Activated T-cell treated with anti-CD3 and anti-CD28 coated beads, Interleukin-2, amount 50 U/mL, for 24 hours (primary cell): ENCODE measurements around the gene COL28A1.
A peak's percentile ranks its signal among the peaks of the same experiment; 100 is the strongest.
"Not testable (repeated sequence)": the region's sequence is repeated elsewhere in the genome, so short reads cannot be mapped to it uniquely, and the experiment has no call there.

ENCODE experiments used
- DNase-seq: peaks from one replicate; pipeline ENCODE4 v3.0.0-alpha.2; 2020
- H3K27ac Mint-ChIP-seq: 2 replicates; pipeline ENCODE4 v1.8.0; 2020; ENCODE audit warnings: mild to moderate bottlenecking, mixed read lengths
- H3K27me3 Mint-ChIP-seq: 2 replicates; pipeline ENCODE4 v1.8.0; 2020; ENCODE audit warnings: mixed read lengths
- H3K36me3 Mint-ChIP-seq: 2 replicates; pipeline ENCODE4 v1.8.0; 2020; ENCODE audit warnings: low read depth, mixed read lengths
- H3K4me1 Mint-ChIP-seq: 2 replicates; pipeline ENCODE4 v1.8.0; 2020; ENCODE audit warnings: low read depth, mixed read lengths
- H3K4me3 Mint-ChIP-seq: 2 replicates; pipeline ENCODE4 v1.8.0; 2020; ENCODE audit warnings: mild to moderate bottlenecking, moderate library complexity, mixed read lengths
- H3K9me3 Mint-ChIP-seq: 2 replicates; pipeline ENCODE4 v1.8.0; 2020; ENCODE audit warnings: mixed read lengths

The COL28A1 gene

GRCh38 chr7:7417851-7418250 lies 117.8 kb downstream of the COL28A1 start:
- Mint-ChIP-seq H3K4me1 (peaks cover 10% of the 10 kb centered on the region), H3K27me3 (no peaks in the 10 kb centered on the region), H3K27ac (no peak overlapping the region), H3K9me3 (no peaks in the 10 kb centered on the region), H3K4me3 (no peak overlapping the region), H3K36me3 (no peaks in the 10 kb centered on the region)
- no peak for DNase-seq

DNA sequence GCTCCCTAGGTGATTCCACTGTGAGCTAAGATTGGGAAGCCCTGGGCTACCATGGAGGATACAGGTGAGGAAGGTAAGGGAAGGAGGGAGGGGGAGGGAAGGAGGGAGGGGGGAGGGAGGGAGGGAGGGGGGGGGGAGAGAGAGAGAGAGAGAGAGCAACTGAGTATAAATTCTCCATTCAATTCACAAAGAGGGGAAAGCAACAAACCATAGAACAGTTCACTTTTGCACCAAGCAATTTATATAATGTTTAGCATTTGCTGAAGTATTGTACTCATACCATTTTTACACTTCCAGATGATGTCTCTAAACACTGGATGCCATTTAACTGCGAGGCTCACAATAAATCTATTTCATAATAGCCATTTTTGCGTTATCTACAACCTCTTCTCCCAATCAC lies 118.3 kb downstream of the COL28A1 start:
- DNase-seq: no peak
- no peaks in the 10 kb centered on the region for H3K36me3 Mint-ChIP-seq
- H3K4me3 Mint-ChIP-seq: no peak overlapping the region
- peaks cover 10% of the 10 kb centered on the region for H3K4me1 Mint-ChIP-seq
- no peaks in the 10 kb centered on the region for H3K27me3 Mint-ChIP-seq
- no peaks in the 10 kb centered on the region for H3K9me3 Mint-ChIP-seq
- H3K27ac Mint-ChIP-seq: no peak overlapping the region

DNA sequence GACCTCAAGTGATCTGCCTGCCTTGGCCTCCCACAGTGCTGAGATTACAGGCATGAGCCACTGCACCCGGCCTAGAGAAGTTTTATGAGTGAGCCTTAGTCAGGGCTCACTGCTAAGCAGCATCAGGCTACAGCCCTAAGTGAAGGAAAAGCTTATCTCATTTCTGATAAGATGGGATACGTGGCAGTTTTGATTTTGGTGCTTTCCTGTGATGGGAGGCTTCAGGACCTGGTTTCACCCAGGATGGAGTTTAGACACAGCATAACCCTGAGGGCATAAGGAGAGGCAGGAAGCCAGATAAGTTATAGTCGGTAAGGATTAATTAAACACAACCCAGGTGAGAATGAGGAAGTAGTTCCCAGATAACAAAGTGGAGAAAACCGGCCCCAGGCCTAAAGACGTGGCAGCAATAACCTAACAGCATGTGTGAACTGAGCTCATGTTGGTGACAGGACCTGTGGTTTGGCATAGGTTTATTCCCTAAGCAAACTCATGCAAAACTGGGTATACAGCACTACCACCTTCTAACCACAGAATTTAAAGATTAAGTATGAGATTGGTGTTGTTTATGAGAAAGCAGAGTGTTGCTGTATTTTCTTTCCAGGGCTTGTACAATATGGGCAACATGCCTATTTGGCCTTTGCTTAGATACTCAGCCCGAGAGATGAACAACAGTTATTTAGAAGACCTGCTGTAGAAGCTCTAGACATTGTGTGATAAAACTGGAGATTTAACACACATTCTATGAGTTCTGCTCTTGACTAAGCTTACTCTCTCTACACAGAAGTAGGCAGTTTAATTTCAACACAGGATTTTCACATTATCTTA lies 119.4 kb downstream of the COL28A1 start:
- Mint-ChIP-seq H3K4me3 (no peak overlapping the region), H3K4me1 (peaks cover 10% of the 10 kb centered on the region), H3K27me3 (no peaks in the 10 kb centered on the region), H3K27ac (peak overlapping the region; percentile 28), H3K9me3 (no peaks in the 10 kb centered on the region), H3K36me3 (no peaks in the 10 kb centered on the region)
- DNase-seq: no peak

- H3K9me3 Mint-ChIP-seq: no peaks in the 10 kb centered on the region
- no peaks in the 10 kb centered on the region for H3K27me3 Mint-ChIP-seq
- H3K27ac Mint-ChIP-seq: no peak overlapping the region
These were observed 120.7 kb downstream of the COL28A1 start for GRCh38 chr7:7414791-7415603.

GRCh38 chr7:7408001-7408770 lies 127.5 kb downstream of the COL28A1 start:
- no peaks in the 10 kb centered on the region for H3K27me3 Mint-ChIP-seq

More at GRCh38 chr7:7414791-7415603, 120.7 kb downstream of the COL28A1 start:
- Mint-ChIP-seq H3K4me1 (peaks cover 10% of the 10 kb centered on the region), H3K36me3 (no peaks in the 10 kb centered on the region), H3K4me3 (no peak overlapping the region)
- DNase-seq: no peak

GRCh38 chr7:7405461-7405860 lies 130.2 kb downstream of the COL28A1 start:
- H3K9me3 Mint-ChIP-seq: peaks cover 5% of the 10 kb centered on the region
- no peak for DNase-seq
- peaks cover 5% of the 10 kb centered on the region for H3K4me1 Mint-ChIP-seq
- no peak overlapping the region for H3K4me3 Mint-ChIP-seq
- no peak overlapping the region for H3K27ac Mint-ChIP-seq
- H3K27me3 Mint-ChIP-seq: peaks cover 3% of the 10 kb centered on the region
- H3K36me3 Mint-ChIP-seq: no peaks in the 10 kb centered on the region

More at GRCh38 chr7:7408001-7408770, 127.5 kb downstream of the COL28A1 start:
- H3K36me3 Mint-ChIP-seq: no peaks in the 10 kb centered on the region
- H3K27ac Mint-ChIP-seq: no peak overlapping the region
- DNase-seq: no peak
- H3K4me1 Mint-ChIP-seq: peaks cover 5% of the 10 kb centered on the region
- H3K9me3 Mint-ChIP-seq: peaks cover 5% of the 10 kb centered on the region
- no peak overlapping the region for H3K4me3 Mint-ChIP-seq

GRCh38 chr7:7399707-7400106 lies 136.0 kb downstream of the COL28A1 start:
- no peaks in the 10 kb centered on the region for H3K9me3 Mint-ChIP-seq
- no peak for DNase-seq
- peaks cover 3% of the 10 kb centered on the region for H3K27me3 Mint-ChIP-seq
- H3K4me3 Mint-ChIP-seq: no peak overlapping the region
- no peaks in the 10 kb centered on the region for H3K36me3 Mint-ChIP-seq
- H3K27ac Mint-ChIP-seq: no peak overlapping the region
- no peaks in the 10 kb centered on the region for H3K4me1 Mint-ChIP-seq

DNA sequence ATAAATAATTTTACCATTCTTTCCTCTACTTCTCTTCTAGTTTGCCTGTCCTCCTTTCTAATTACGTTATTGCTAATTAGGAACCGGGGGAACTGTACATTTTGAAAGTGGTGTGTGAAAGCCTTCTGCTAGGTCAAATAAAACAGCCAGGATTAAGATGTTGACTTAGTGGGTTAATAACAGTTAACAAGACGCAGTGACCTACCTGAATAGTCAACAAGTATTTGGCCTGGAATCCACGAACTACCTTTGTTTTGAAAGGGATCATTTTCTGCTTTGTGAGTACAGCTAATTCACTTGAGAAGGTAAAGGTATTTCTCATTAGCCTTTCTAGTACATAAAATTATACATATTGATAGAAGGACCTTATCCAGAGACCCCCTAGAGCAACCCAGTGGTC lies 139.9 kb downstream of the COL28A1 start:
- no peak for DNase-seq
- peaks cover 13% of the 10 kb centered on the region for H3K9me3 Mint-ChIP-seq
- peaks cover 12% of the 10 kb centered on the region for H3K27me3 Mint-ChIP-seq
- H3K4me3 Mint-ChIP-seq: no peak overlapping the region
- no peak overlapping the region for H3K27ac Mint-ChIP-seq
- H3K4me1 Mint-ChIP-seq: no peaks in the 10 kb centered on the region
- H3K36me3 Mint-ChIP-seq: no peaks in the 10 kb centered on the region

- DNase-seq, H3K27ac Mint-ChIP-seq: not testable (repeated sequence)
These were observed 147.5 kb downstream of the COL28A1 start for GRCh38 chr7:7388164-7388563.

GRCh38 chr7:7385421-7385820 lies 150.3 kb downstream of the COL28A1 start:
- H3K27ac Mint-ChIP-seq: no peak overlapping the region
- no peak for DNase-seq
- no peaks in the 10 kb centered on the region for H3K9me3 Mint-ChIP-seq
- peaks cover 1% of the 10 kb centered on the region for H3K4me1 Mint-ChIP-seq
- no peaks in the 10 kb centered on the region for H3K27me3 Mint-ChIP-seq
- no peaks in the 10 kb centered on the region for H3K36me3 Mint-ChIP-seq
- no peak overlapping the region for H3K4me3 Mint-ChIP-seq

More at GRCh38 chr7:7388164-7388563, 147.5 kb downstream of the COL28A1 start:
- Mint-ChIP-seq H3K27me3 (peaks cover 12% of the 10 kb centered on the region), H3K9me3 (peaks cover 14% of the 10 kb centered on the region)
- not testable (repeated sequence) for H3K36me3 Mint-ChIP-seq, H3K4me1 Mint-ChIP-seq, H3K4me3 Mint-ChIP-seq

- Mint-ChIP-seq H3K4me1 (peaks cover 1% of the 10 kb centered on the region), H3K27ac (no peak overlapping the region), H3K4me3 (no peak overlapping the region), H3K36me3 (no peaks in the 10 kb centered on the region), H3K27me3 (no peaks in the 10 kb centered on the region), H3K9me3 (no peaks in the 10 kb centered on the region)
- no peak for DNase-seq
These were observed 151.4 kb downstream of the COL28A1 start for GRCh38 chr7:7384228-7384627.

- no peaks in the 10 kb centered on the region for H3K36me3 Mint-ChIP-seq
- H3K27ac Mint-ChIP-seq: no peak overlapping the region
- H3K9me3 Mint-ChIP-seq: no peaks in the 10 kb centered on the region
- DNase-seq: no peak
- H3K4me3 Mint-ChIP-seq: no peak overlapping the region
- no peaks in the 10 kb centered on the region for H3K27me3 Mint-ChIP-seq
- H3K4me1 Mint-ChIP-seq: no peaks in the 10 kb centered on the region
These were observed 160.1 kb downstream of the COL28A1 start for GRCh38 chr7:7375538-7375937.

DNA sequence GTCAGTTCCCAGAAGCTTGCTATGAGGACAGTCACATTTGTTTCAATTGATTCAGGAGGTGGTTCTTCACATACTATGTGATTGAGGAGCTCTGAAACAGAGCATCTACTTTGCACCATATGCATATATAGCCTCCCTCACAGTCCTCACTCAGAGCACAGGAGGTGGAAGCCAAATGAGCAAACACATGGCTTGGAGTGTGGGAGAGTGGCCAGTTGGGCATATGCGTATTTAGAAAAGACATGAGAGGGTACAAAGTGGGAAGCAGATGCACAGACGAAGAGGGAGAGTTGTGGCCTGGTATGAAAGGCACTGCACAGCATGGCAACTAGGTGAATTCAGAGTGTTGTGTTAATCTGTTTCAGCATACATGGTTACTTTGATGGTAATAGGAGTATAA lies 165.6 kb downstream of the COL28A1 start:
- Mint-ChIP-seq H3K36me3 (no peaks in the 10 kb centered on the region), H3K9me3 (no peaks in the 10 kb centered on the region), H3K27ac (no peak overlapping the region), H3K4me1 (no peaks in the 10 kb centered on the region), H3K27me3 (no peaks in the 10 kb centered on the region), H3K4me3 (no peak overlapping the region)
- no peak for DNase-seq

- Mint-ChIP-seq H3K9me3 (no peaks in the 10 kb centered on the region), H3K27ac (no peak overlapping the region), H3K4me3 (no peak overlapping the region), H3K4me1 (no peaks in the 10 kb centered on the region), H3K27me3 (no peaks in the 10 kb centered on the region), H3K36me3 (no peaks in the 10 kb centered on the region)
- DNase-seq: no peak
These were observed 166.5 kb downstream of the COL28A1 start for GRCh38 chr7:7369134-7369533.
